Esophagus mucosa (tissue), 1 donor: ENCODE results near the gene PRKAG2. TPM values are rescaled to one million over a fixed set of nuclear protein-coding genes. Genes with fewer than 3 reads are reported as not detected.

Experiments
- ATAC-seq: fragments of 200-7000 bp; cut with Tn5 transposase; one replicate; pipeline ENCODE4 v1.9.1; 2020
- total RNA-seq: library from RNA; stranded (reverse); gene quantifications from one replicate; pipeline ENCODE4 v1.2.4, GENCODE V29; 2023
- donor health status: DM: yes; HTN: yes; CAD: no.

The PRKAG2 gene
- total RNA-seq, 1 donor from 2014 or later: 9.5 TPM

DNA sequence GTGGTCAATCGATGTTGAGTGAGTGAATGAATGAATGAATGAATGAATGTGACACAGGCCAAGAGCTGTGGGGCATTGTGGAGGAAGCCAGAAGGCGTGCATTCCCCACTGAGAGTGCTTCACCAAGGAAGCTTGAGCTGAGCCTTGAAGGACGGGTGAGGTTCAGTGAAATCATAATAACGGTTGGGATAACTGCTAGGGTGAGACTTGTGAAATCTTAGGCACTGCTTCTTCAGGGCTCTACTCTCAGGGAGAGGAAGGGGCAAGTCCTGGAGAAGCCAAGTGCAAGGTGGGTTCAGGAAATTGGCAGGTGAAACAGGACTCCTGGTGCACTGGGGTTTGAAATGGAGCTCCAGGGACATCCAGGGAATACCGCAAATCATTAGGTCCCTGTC lies 23.7 kb upstream of the PRKAG2 start:
- no peak for ATAC-seq

GRCh38 chr7:151899513-151900360 lies 22.8 kb upstream of the PRKAG2 start:
- no peak for ATAC-seq

DNA sequence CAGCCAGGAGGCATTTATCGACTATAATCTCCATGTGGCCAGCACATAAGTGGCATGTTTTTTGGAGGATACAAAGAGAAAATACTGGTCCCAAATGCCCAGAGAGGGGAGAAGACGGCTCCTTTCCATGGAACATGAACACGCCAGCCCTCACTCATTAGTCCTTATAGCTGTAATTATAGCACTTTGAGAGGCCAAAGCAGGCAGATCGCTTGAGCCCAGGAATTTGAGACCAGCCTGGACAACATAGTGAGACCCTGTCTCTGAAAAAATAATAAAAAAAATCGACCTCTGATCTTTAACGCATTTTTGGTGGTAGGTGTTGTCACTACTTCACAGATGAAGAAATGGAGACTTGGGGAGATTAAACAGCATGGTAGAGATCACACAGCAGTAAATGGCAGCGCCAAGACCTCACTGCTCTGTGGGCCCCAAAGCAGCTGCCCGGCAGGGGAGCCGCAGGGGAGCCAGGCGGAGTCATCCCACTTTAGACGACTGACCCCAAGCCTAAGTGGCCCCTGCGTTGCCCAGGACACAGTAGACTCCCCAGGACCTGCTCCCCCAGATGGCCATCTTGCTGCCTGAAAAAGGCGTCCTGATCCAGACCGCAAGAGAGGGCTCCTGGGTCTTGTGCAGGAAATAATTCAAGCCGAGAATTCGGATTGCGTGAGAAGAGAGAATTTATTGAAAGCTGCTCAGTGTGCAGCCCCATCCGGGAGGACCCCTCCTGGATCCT lies 21.2 kb upstream of the PRKAG2 start:
- no peak for ATAC-seq

DNA sequence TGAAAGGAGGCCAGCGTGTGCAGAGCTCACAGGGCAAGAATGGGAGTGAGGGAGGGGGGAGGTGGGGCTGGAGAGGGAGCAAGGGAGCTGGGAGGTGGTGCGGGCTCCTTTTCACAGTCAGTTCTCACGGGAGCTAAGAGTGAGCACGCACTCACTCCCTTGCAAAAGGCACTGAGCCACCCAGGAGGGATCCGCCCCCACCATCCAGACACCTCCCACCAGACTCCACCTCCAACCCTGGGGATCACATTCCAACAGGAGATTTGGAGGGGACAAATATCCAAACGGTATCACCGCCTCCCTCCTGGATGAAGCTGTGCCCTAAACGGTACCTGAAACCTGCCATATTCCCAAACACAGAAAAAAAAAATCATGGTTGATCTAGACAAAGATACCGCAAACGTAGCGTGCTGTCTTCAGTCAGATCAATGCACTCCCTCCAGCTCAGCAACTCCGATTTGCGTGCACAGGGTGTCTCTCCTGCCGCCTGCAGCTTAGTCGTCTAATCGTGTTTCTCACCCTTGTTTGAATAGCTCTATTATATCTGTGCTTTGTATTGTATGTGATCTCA lies 20.3 kb upstream of the PRKAG2 start:
- ATAC-seq: no peak

- ATAC-seq: no peak
Observed at GRCh38 chr7:151896486-151896885, 19.6 kb upstream of the PRKAG2 start.

GRCh38 chr7:151896086-151896485 lies 19.2 kb upstream of the PRKAG2 start:
- no peak for ATAC-seq

GRCh38 chr7:151895631-151896031 lies 18.7 kb upstream of the PRKAG2 start:
- ATAC-seq: peak; percentile 85

DNA sequence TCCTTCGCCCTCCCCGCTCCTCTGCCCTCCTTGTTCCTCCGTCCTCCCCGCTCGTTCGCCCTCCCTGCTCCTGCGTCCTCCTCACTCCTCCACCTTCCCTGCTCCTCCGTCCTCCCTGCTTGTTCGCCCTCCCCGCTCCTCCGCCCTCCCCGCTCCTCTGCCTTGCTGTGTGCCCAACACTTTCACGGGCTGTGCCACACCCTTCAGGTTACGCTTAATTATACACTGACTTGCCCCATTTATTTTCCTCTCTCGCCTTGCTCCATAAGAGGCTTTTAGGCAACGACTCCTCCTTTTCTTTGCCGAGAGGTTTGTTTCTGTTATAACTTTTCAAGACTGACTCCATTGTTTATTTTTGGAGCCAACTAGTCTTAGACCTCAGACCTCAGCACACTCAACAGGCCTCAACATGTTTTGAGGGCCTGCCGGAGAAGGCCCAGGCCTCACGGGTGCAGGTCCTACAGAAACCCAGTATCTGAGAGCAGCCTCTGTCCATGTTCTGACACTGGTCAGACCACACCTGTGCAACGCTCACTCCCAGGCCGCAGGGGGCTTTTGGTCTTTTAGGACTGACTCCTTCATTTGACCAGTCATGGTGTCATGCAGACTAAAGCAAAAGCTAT lies 18.2 kb upstream of the PRKAG2 start:
- peak; percentile 70 for ATAC-seq

DNA sequence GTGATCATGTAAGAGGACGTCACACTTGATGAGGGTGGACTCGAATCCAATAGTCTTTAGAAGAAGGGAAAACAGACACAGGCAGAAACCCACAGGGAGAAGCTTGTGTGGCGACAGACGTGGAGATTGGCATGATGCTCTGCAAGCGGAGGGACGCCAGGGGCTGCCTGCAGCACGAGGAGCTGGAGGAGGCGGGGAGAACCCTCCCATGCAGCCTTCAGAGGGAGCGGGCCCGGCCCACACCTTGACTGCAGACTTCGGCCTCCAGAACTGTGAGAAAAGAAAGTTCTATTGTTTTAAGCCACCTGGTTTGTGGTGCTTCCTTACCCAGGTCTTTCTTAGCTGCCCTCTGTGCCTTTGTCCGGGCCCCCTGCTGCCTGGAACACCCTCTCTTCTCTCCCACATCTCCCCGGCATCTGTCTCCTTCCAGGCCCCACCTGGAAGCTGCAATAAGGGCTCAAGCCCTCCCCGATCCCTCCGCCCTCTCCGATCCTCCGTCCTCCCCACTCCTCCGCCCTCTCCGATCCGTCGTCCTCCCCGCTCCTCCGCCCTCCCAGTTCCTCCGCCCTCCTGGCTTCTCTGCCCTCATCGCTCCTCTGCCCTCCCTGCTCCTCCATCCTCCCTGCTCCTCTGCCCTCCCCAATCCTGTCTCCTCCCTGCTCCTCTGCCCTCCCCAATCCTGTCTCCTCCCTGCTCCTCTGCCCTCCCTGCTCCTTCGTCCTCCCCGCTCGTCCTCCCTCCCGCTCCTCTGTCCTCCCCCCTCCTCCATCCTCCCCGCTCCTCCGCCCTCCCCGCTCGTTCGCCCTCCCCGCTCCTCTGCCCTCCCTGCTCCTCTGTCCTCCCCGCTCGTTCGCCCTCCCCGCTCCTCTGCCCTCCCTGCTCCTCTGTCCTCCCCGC lies 17.4 kb upstream of the PRKAG2 start:
- peak; percentile 5 for ATAC-seq

DNA sequence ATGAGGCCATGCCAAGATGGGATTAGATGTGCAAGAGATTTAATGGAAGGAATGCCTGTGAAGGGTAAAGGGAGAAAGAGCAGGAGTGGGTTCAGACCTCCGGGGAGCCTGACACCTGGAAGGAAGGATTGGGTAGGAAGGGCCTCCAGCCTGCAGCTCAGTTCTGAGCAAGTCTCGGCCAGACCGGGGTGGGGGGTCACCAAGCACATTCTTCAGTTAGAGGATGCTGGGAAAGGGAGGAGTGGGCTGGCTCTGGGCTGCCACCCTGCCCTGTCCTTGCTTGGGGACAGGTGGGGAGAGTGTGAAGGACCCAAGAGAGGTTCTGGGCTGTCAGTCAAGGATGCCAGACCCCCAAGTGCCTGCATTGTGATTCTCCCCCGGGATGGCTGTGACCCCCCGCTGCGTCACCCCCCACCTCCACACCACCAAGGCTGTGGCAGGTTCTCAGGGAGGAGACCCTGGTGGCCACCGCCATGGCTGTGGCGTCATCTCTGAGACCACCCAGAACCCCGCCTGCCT lies 16.5 kb upstream of the PRKAG2 start:
- ATAC-seq: no peak

GRCh38 chr7:151891753-151892152 lies 14.8 kb upstream of the PRKAG2 start:
- no peak for ATAC-seq

DNA sequence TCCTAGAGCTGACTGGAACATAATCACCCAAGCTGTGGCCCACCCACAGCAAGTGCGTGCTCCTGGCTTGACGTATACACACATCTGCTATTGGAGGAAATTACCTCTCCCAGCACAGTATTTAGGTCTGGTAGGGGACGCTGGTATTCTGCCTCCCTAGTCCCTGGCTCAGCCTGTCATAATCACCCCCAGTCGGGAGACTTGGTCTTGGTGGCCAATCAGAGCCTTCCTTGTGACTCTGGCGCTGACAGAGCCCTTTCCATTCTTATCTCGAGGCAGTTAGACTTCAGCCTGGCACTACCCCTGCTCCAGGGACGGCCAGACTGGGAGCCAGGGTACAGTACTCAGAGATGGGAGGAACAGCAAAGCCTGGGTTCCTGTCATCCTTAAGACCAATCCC lies 14.3 kb upstream of the PRKAG2 start:
- ATAC-seq: no peak

GRCh38 chr7:151890355-151891004 lies 13.6 kb upstream of the PRKAG2 start:
- ATAC-seq: no peak

DNA sequence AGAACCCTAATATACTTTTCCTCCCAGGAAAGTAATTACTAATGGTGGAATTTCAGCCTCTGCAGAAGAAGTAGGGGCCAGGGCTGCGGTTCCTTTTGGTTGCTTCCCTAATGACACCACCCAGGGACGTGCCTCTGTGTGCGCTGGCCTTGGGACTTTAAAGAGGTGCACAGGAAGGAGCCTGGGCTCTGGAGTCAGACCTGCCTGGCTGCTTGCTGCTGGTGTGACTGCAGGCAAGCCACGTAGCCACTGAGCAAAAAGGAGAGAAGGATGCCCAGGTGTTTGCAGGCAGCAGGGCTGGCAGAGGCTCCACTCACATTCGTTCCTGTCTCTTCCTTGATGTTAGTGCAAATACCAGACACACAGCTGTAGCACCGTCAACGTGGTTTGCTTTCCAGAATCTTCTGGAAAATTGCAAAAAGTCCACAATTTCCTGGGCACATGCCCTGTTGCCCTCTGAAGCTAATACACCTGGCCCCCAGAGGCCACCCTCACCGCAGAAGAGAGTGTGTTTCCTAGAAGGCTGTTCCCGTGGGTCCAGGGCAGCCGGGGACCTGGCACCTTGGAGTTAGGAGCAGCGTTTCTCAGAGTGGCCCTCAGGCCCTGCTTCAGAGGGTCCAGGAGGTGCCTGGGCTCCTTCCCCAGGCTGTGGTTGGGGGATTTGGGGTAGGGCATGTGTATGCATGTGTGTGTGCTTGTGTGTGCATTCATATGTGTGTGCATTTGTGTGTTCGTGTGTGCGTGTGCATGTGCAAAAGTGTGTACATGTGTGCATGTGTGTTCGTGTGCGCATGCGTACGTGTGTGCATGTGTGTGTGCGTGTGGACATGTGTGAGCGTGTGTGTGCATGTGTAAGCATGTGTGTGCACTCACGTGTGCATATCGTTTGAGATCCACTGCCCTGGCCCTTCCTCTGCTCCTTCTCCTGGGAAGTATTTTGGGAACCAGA lies 12.8 kb upstream of the PRKAG2 start:
- ATAC-seq: no peak

GRCh38 chr7:151888079-151889067 lies 11.5 kb upstream of the PRKAG2 start:
- no peak for ATAC-seq

GRCh38 chr7:151886783-151887182 lies 9.9 kb upstream of the PRKAG2 start:
- no peak for ATAC-seq

DNA sequence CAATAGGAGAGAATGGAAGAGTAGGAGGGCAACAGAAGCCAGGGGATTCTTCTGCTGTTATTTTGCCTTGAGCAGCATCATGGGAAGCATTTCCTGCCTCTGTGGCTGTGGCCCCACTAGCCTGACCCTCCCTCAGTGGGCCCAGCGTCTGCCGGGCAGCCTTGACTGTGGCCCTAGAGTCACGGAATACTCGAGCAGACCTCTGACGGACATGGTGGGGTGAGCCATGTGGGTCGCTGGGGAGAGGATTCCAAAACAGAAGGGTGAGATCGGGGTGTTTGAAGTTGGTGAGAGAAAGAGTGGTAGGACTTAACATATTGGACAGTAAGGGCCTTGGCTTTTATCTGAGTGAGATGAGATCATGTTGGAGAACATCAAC lies 8.3 kb upstream of the PRKAG2 start:
- ATAC-seq: no peak

- ATAC-seq: no peak
Observed at GRCh38 chr7:151884312-151885201, 7.6 kb upstream of the PRKAG2 start.
